ENCODE measurements around the gene HTR3A.

- TF ChIP-seq POLR2AphosphoS5 (IDR thresholded peaks at IDR 0.05; ENCODE audit: low read depth, low read length), result no peak
- TF ChIP-seq, protein P1, sequence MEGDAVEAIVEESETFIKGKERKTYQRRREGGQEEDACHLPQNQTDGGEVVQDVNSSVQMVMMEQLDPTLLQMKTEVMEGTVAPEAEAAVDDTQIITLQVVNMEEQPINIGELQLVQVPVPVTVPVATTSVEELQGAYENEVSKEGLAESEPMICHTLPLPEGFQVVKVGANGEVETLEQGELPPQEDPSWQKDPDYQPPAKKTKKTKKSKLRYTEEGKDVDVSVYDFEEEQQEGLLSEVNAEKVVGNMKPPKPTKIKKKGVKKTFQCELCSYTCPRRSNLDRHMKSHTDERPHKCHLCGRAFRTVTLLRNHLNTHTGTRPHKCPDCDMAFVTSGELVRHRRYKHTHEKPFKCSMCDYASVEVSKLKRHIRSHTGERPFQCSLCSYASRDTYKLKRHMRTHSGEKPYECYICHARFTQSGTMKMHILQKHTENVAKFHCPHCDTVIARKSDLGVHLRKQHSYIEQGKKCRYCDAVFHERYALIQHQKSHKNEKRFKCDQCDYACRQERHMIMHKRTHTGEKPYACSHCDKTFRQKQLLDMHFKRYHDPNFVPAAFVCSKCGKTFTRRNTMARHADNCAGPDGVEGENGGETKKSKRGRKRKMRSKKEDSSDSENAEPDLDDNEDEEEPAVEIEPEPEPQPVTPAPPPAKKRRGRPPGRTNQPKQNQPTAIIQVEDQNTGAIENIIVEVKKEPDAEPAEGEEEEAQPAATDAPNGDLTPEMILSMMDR (IDR thresholded peaks at IDR 0.05), result no peak
- TF ChIP-seq, protein P2, sequence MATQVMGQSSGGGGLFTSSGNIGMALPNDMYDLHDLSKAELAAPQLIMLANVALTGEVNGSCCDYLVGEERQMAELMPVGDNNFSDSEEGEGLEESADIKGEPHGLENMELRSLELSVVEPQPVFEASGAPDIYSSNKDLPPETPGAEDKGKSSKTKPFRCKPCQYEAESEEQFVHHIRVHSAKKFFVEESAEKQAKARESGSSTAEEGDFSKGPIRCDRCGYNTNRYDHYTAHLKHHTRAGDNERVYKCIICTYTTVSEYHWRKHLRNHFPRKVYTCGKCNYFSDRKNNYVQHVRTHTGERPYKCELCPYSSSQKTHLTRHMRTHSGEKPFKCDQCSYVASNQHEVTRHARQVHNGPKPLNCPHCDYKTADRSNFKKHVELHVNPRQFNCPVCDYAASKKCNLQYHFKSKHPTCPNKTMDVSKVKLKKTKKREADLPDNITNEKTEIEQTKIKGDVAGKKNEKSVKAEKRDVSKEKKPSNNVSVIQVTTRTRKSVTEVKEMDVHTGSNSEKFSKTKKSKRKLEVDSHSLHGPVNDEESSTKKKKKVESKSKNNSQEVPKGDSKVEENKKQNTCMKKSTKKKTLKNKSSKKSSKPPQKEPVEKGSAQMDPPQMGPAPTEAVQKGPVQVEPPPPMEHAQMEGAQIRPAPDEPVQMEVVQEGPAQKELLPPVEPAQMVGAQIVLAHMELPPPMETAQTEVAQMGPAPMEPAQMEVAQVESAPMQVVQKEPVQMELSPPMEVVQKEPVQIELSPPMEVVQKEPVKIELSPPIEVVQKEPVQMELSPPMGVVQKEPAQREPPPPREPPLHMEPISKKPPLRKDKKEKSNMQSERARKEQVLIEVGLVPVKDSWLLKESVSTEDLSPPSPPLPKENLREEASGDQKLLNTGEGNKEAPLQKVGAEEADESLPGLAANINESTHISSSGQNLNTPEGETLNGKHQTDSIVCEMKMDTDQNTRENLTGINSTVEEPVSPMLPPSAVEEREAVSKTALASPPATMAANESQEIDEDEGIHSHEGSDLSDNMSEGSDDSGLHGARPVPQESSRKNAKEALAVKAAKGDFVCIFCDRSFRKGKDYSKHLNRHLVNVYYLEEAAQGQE (IDR thresholded peaks at IDR 0.05; ENCODE audit: insufficient read depth in 1 of 2, low read depth in 2 of 2, low read length in 1 of 2), result no peak
These were observed 22.3 kb upstream of the HTR3A start for GRCh38 chr11:113952588-113952987.

Measured in Panc1 (cell line).